ENCODE measurements around the gene OPN4. TPM values are rescaled to one million over a fixed set of nuclear protein-coding genes. Genes with fewer than 3 reads are reported as not detected.

OPN4 gene
- total RNA-seq, 6 donors from 2014 or later: not detected

DNA sequence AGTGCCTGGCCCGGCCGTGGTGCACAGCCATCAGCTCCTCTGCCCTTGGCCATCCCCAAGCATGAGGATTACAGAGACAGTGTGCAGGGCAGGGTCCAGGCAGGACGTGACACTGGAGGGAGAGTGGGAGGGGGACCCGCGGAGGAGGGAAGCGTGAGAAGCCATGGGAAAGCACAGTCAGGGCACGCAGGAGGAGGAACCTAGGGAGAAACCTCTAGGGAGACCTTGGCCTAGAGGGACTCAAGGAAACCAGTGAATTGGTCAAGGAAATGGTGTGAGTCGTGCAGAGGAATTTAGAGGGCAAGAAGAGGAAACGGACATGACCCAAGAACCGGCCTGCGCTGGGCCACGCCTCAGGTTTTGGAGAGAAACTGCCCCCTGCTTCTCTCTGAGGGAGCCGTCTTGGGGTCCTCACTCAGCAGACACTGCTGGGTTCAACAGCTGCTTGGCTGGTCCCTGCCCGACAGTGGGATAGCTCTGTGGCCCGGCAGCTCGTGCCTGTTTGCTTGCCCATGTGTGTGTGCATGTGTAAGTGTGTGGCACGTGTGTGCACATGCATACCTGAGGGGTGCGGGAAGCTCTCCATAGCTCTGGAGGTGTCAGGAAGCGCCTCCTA, 3.2 kb downstream of the OPN4 start:
- Histone ChIP-seq H3K4me1 (peaks cover 0 to 4% (median 0%) of the 10 kb centered on the region in 4 donors), H3K4me3 (no peak overlapping the region), H3K27me3 (no peaks in the 10 kb centered on the region), H3K27ac (no peak overlapping the region), H3K36me3 (no peaks in the 10 kb centered on the region), H3K9me3 (no peaks in the 10 kb centered on the region)
- WGBS, 2 donors: 69 to 74% methylated on average over 13 to 19 of the region's 19 CpGs
- TF ChIP-seq POLR2A (IDR thresholded peaks at IDR 0.05) (no peak), EP300 (IDR thresholded peaks at IDR 0.05) (no peak), CTCF (IDR thresholded peaks at IDR 0.05) (no peak), POLR2AphosphoS5 (IDR thresholded peaks at IDR 0.05) (no peak)
- no peak for ATAC-seq (ENCODE audit: low FRiP score in 2 of 2)
- DNase-seq: no peak

- H3K9me3 ChIP-seq: no peaks in the 10 kb centered on the region
- peaks cover 0 to 4% (median 0%) of the 10 kb centered on the region in 4 donors for H3K4me1 ChIP-seq
- DNase-seq (peak in 1 of 2 donors; percentile 38), ATAC-seq (ENCODE audit: low FRiP score in 2 of 2) (no peak)
- WGBS, 2 donors: 82 to 94% methylated on average over 11 to 12 of the region's 12 CpGs
- H3K4me3 ChIP-seq: no peak overlapping the region
- H3K27ac ChIP-seq: no peak overlapping the region
- no peaks in the 10 kb centered on the region for H3K27me3 ChIP-seq
- TF ChIP-seq EP300 (IDR thresholded peaks at IDR 0.05) (no peak), POLR2AphosphoS5 (IDR thresholded peaks at IDR 0.05) (no peak), POLR2A (IDR thresholded peaks at IDR 0.05) (no peak), CTCF (IDR thresholded peaks at IDR 0.05) (no peak)
- H3K36me3 ChIP-seq: no peaks in the 10 kb centered on the region
These were observed 4.0 kb downstream of the OPN4 start for GRCh38 chr10:86658261-86658741.

DNA sequence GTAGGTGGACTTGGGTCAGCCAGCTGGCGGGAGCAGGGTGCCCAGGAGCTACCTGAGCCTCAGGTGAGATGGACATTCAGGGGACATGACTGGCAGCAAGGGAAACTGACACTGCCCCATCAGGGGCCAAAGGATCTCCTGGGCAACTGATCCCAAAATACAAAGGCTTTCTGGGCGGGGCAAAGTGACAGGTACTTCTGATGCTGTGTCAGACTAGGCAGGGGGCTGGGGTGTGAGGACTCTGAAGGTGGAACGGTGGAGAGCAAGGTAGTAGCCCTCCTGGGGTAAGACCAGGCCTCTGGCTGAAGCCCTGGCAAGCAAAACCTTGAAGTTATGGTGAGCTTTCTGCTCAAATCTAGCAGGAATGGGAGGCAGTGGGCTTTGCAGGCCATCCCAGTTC, 4.4 kb downstream of the OPN4 start:
- H3K36me3 ChIP-seq: no peaks in the 10 kb centered on the region
- H3K4me3 ChIP-seq: no peak overlapping the region
- no peak overlapping the region for H3K27ac ChIP-seq
- no peak for ATAC-seq (ENCODE audit: low FRiP score in 2 of 2)
- H3K9me3 ChIP-seq: no peaks in the 10 kb centered on the region
- H3K27me3 ChIP-seq: no peaks in the 10 kb centered on the region
- DNase-seq: no peak
- no peak for TF ChIP-seq POLR2AphosphoS5 (IDR thresholded peaks at IDR 0.05)
- TF ChIP-seq CTCF (IDR thresholded peaks at IDR 0.05): no peak
- TF ChIP-seq POLR2A (IDR thresholded peaks at IDR 0.05): no peak
- no peak for TF ChIP-seq EP300 (IDR thresholded peaks at IDR 0.05)
- 41 to 100% methylated on average over 2 to 3 of the region's 3 CpGs for WGBS, 2 donors
- peaks cover 0 to 4% (median 0%) of the 10 kb centered on the region in 4 donors for H3K4me1 ChIP-seq

- no peak for ATAC-seq (ENCODE audit: low FRiP score in 2 of 2)
- H3K4me3 ChIP-seq: no peak overlapping the region
- H3K27ac ChIP-seq: no peak overlapping the region
- H3K27me3 ChIP-seq: no peaks in the 10 kb centered on the region
- 87 to 89% methylated on average over 16 to 19 of the region's 19 CpGs for WGBS, 2 donors
- H3K4me1 ChIP-seq: peaks cover 0 to 4% (median 0%) of the 10 kb centered on the region in 4 donors
- no peak for TF ChIP-seq CTCF (IDR thresholded peaks at IDR 0.05)
- H3K9me3 ChIP-seq: no peaks in the 10 kb centered on the region
- no peaks in the 10 kb centered on the region for H3K36me3 ChIP-seq
- peak in 1 of 2 donors; percentile 71 for DNase-seq
These were observed 4.9 kb downstream of the OPN4 start for GRCh38 chr10:86659161-86659691.

Data from upper lobe of left lung (tissue), 6 donors.